Stimulated activated CD4-positive, alpha-beta T cell treated with anti-CD3 and anti-CD28 coated beads, Interleukin-1b, Interleukin-23, amount 100 ng/mL, for 24 hours (primary cell): Measurements from ENCODE around the gene CSTF2.

Source experiments
- DNase-seq, 4 experiments: peaks; one replicate each; pipeline ENCODE4 v3.0.0-alpha.2; 2020; ENCODE audit warnings: low read depth in 4 of 4, low spot score in 1 of 4

The CSTF2 gene

GRCh38 chrX:100871594-100872560 lies 51.7 kb downstream of the CSTF2 start:
- DNase-seq: no peak

- no peak for DNase-seq
These were observed 54.1 kb downstream of the CSTF2 start, which contains the start of gene NOX1 for GRCh38 chrX:100874325-100874724. TSS of gene NOX1 (minus strand) at chrX:100874359. CDS start at chrX:100874139, 220 bp downstream.

GRCh38 chrX:100880368-100880767 lies 60.2 kb downstream of the CSTF2 start:
- DNase-seq: no peak

GRCh38 chrX:100883654-100884053 lies 63.5 kb downstream of the CSTF2 start:
- no peak for DNase-seq
